PFSK-1 (cell line): ENCODE results near the gene LCN12.

Source experiments
- FOXP2 ChIP-seq: optimal IDR thresholded peaks from 2 replicates; pipeline ENCODE3; 2011; ENCODE audit warnings: borderline replicate concordance, control low read depth, inconsistent platforms; ENCODE audit not compliant: insufficient read depth; ENCODE audit errors: extremely low read length, extremely low read depth
- POLR2AphosphoS5 ChIP-seq: IDR thresholded peaks from 2 replicates; pipeline ENCODE4 v1.6.1; 2012; ENCODE audit warnings: low read depth, mild to moderate bottlenecking, control low read depth, low read length, moderate library complexity
- SIN3A ChIP-seq: IDR thresholded peaks from 2 replicates; pipeline ENCODE4 v1.6.1; 2012; ENCODE audit warnings: mild to moderate bottlenecking, low read length, moderate library complexity, borderline replicate concordance; ENCODE audit not compliant: insufficient read depth
- TAF1 ChIP-seq: IDR thresholded peaks from 2 replicates; pipeline ENCODE4 v1.6.1; 2012; ENCODE audit warnings: low read length, control low read depth, borderline replicate concordance; ENCODE audit not compliant: insufficient read depth
- TF ChIP-seq, protein P1 (sequence below), 2 experiments: IDR thresholded peaks; 2 replicates each; pipeline versions ENCODE4 v1.6.1 to v1.8.0; 2011 to 2012; ENCODE audit warnings: low read depth in 2 of 2, low read length in 2 of 2, control low read depth in 1 of 2, inconsistent platforms in 1 of 2, mild to moderate bottlenecking in 1 of 2, moderate library complexity in 1 of 2; ENCODE audit not compliant: insufficient read depth in 1 of 2

DNA sequence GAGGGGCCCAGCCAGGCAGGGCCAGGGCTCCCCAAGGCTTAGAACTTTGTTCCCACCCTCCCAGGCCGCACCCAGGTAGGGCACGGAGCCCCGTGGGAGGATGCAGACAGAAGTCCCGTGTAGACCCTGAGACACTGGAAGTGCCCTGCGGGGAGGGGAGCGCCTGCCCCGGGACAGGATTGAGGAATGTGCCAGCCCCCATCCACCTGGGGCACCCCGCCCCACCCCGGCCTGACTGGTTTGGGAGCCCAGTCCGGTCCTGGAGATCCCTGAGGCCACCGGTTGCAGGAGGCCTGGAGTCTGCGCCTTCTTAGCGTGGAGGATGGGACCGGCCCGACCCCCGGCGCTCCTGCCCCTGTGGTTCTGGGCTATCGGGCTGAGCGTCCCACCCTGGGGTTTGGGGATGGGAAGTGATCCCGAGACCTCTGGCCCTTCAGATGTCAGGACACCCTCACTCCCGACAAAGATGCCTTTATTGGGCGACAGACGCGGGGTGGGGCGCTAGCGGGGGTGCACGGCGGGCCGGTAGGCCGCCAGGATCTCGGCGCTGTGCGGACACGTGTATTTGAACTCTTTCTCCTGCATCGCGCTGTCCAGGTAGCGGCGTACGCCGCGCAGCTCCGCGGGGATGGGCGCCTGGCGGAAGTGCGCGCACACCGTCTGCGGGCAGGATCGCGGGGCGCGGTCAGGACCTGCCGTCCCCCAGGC is 42.3 kb downstream of the LCN12 start:
- TF ChIP-seq POLR2AphosphoS5: no peak
- no peak for TF ChIP-seq TAF1
- TF ChIP-seq, protein P1, sequence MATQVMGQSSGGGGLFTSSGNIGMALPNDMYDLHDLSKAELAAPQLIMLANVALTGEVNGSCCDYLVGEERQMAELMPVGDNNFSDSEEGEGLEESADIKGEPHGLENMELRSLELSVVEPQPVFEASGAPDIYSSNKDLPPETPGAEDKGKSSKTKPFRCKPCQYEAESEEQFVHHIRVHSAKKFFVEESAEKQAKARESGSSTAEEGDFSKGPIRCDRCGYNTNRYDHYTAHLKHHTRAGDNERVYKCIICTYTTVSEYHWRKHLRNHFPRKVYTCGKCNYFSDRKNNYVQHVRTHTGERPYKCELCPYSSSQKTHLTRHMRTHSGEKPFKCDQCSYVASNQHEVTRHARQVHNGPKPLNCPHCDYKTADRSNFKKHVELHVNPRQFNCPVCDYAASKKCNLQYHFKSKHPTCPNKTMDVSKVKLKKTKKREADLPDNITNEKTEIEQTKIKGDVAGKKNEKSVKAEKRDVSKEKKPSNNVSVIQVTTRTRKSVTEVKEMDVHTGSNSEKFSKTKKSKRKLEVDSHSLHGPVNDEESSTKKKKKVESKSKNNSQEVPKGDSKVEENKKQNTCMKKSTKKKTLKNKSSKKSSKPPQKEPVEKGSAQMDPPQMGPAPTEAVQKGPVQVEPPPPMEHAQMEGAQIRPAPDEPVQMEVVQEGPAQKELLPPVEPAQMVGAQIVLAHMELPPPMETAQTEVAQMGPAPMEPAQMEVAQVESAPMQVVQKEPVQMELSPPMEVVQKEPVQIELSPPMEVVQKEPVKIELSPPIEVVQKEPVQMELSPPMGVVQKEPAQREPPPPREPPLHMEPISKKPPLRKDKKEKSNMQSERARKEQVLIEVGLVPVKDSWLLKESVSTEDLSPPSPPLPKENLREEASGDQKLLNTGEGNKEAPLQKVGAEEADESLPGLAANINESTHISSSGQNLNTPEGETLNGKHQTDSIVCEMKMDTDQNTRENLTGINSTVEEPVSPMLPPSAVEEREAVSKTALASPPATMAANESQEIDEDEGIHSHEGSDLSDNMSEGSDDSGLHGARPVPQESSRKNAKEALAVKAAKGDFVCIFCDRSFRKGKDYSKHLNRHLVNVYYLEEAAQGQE (IDR thresholded peaks at IDR 0.05; ENCODE audit: insufficient read depth in 1 of 2, low read depth in 2 of 2, low read length in 2 of 2): no peak
- TF ChIP-seq FOXP2: no peak
- no peak for TF ChIP-seq SIN3A
